HG02938 (cell line): Measurements from ENCODE around the gene ZC2HC1C.

Source experiments
- ATAC-seq: cut with Tn5 transposase; IDR thresholded peaks from one replicate; pipeline ENCODE4 v1.9.1; 2021; ENCODE audit warnings: mild to moderate bottlenecking, moderate library complexity; ENCODE audit not compliant: unreplicated experiment

ZC2HC1C gene

GRCh38 chr14:75128596-75128990 is 59.2 kb downstream of the ZC2HC1C start:
- no peak for ATAC-seq
